ENCODE data around the gene C10orf95.

- TF ChIP-seq, protein P1, sequence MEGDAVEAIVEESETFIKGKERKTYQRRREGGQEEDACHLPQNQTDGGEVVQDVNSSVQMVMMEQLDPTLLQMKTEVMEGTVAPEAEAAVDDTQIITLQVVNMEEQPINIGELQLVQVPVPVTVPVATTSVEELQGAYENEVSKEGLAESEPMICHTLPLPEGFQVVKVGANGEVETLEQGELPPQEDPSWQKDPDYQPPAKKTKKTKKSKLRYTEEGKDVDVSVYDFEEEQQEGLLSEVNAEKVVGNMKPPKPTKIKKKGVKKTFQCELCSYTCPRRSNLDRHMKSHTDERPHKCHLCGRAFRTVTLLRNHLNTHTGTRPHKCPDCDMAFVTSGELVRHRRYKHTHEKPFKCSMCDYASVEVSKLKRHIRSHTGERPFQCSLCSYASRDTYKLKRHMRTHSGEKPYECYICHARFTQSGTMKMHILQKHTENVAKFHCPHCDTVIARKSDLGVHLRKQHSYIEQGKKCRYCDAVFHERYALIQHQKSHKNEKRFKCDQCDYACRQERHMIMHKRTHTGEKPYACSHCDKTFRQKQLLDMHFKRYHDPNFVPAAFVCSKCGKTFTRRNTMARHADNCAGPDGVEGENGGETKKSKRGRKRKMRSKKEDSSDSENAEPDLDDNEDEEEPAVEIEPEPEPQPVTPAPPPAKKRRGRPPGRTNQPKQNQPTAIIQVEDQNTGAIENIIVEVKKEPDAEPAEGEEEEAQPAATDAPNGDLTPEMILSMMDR (conservative IDR thresholded peaks at IDR 0.05; ENCODE audit: low read length), result no peak
- no peak for TF ChIP-seq EZH2phosphoT487 (IDR thresholded peaks at IDR 0.05; ENCODE audit: borderline replicate concordance)
Observed at GRCh38 chr10:102438374-102438773, 13.0 kb downstream of the C10orf95 start.
